B cell (primary cell): ENCODE results near the gene HYOU1. TPM values are rescaled to one million over a fixed set of nuclear protein-coding genes. Genes with fewer than 3 reads are reported as not detected.

Experiments used
- ATAC-seq: fragments of 200-7000 bp; cut with Tn5 transposase; one replicate; pipeline ENCODE4 v1.10.0; 2021; ENCODE audit warnings: low read depth, mild to moderate bottlenecking, moderate number of reproducible peaks, moderate library complexity
- CTCF ChIA-PET: fragments of 350-600 bp; sonication (Branson Sonifier 250); formaldehyde crosslinking; loops from one replicate; lab custom pipeline; 2021; ENCODE audit warnings: antibody characterized with exemption, inconsistent platforms; lab: Charles Lee
- POLR2A ChIA-PET: fragments of 350-600 bp; sonication (Branson Sonifier 250); formaldehyde crosslinking; loops from one replicate; lab custom pipeline; 2021; ENCODE audit warnings: antibody characterized with exemption; lab: Charles Lee
- DNase-seq: peaks from one replicate; pipeline ENCODE4 v3.0.0; 2013
- H2AFZ ChIP-seq: 2 replicates; pipeline ENCODE4 v1.6.1; 2012; ENCODE audit warnings: mild to moderate bottlenecking, low read depth, low read length; ENCODE audit not compliant: insufficient read depth, poor library complexity, severe bottlenecking
- H3K27ac ChIP-seq, 2 donors: 1 replicate in 1 of 2; 2 replicates in 1 of 2; pipeline ENCODE4 v1.5.1; 2012 to 2013; ENCODE audit warnings: low read length in 2 of 2, mild to moderate bottlenecking in 2 of 2, moderate library complexity in 1 of 2
- H3K27me3 ChIP-seq, 4 experiments: fragments of 200-600 bp in 1 of 4; sonication (generic) in 1 of 4; replicated peaks in 1 of 4; 1 replicate in 2 of 4; 2 replicates in 2 of 4; pipeline versions ENCODE4 v1.6.1 to v1.7.0; 2013 to 2016; ENCODE audit warnings: low read length in 3 of 4, mild to moderate bottlenecking in 2 of 4, mixed read lengths in 1 of 4, moderate library complexity in 1 of 4; ENCODE audit not compliant: insufficient read depth in 4 of 4, control insufficient read depth in 3 of 4; ENCODE audit errors: control extremely low read depth in 1 of 4
- H3K36me3 ChIP-seq, 2 experiments: replicated peaks in 1 of 2; 1 replicate in 1 of 2; 2 replicates in 1 of 2; pipeline versions ENCODE4 v1.6.1 to v1.7.1; 2013; ENCODE audit warnings: low read length in 1 of 2; ENCODE audit not compliant: insufficient read depth in 2 of 2, control insufficient read depth in 1 of 2; ENCODE audit errors: control extremely low read depth in 1 of 2, extremely low read depth in 1 of 2
- H3K4me1 ChIP-seq, 2 donors: fragments of 200-600 bp in 1 of 2; sonication (generic) in 1 of 2; 1 replicate in 1 of 2; 2 replicates in 1 of 2; pipeline versions ENCODE4 v1.5.1 to v1.6.1; 2013 to 2017; ENCODE audit warnings: low read length in 2 of 2; ENCODE audit not compliant: control insufficient read depth in 2 of 2, insufficient read depth in 2 of 2
- H3K4me2 ChIP-seq: replicated peaks from 2 replicates; pipeline ENCODE3; 2012; ENCODE audit warnings: mild to moderate bottlenecking, low read depth, low read length; ENCODE audit not compliant: poor library complexity, severe bottlenecking
- H3K4me3 ChIP-seq, 5 experiments: fragments of 200-600 bp in 1 of 5; sonication (generic) in 1 of 5; 1 replicate in 3 of 5; 2 replicates in 2 of 5; pipeline versions ENCODE4 v1.5.1 to v1.7.0; 2011 to 2016; ENCODE audit warnings: low read length in 4 of 5, mild to moderate bottlenecking in 4 of 5, low read depth in 2 of 5, control low read depth in 1 of 5, moderate library complexity in 1 of 5; ENCODE audit not compliant: insufficient read depth in 1 of 5; ENCODE audit errors: control extremely low read depth in 1 of 5, extremely low read depth in 1 of 5
- H3K79me2 ChIP-seq: fragments of 200-600 bp; sonication (generic); one replicate; pipeline ENCODE4 v1.6.0; 2016; ENCODE audit warnings: low read length; ENCODE audit not compliant: control insufficient read depth, insufficient read depth
- H3K9ac ChIP-seq: fragments of 200-600 bp; sonication (generic); 2 replicates; pipeline ENCODE4 v1.6.1; 2017; ENCODE audit warnings: mild to moderate bottlenecking, low read length, moderate library complexity
- H3K9me3 ChIP-seq, 3 donors: one replicate each; pipeline versions ENCODE4 v1.6.1 to v1.7.1; 2013; ENCODE audit warnings: low read length in 2 of 3; ENCODE audit not compliant: control insufficient read depth in 2 of 3, insufficient read depth in 1 of 3; ENCODE audit errors: control extremely low read depth in 1 of 3
- H4K20me1 ChIP-seq: 2 replicates; pipeline ENCODE4 v1.6.0; 2012; ENCODE audit warnings: mild to moderate bottlenecking, low read length; ENCODE audit not compliant: insufficient read depth, control insufficient read depth, poor library complexity, severe bottlenecking
- H3K27ac Mint-ChIP-seq: one replicate; pipeline ENCODE4 v1.8.0; 2021; ENCODE audit warnings: mixed read lengths
- H3K27me3 Mint-ChIP-seq: one replicate; pipeline ENCODE4 v1.8.0; 2021; ENCODE audit warnings: mixed read lengths
- H3K4me1 Mint-ChIP-seq: one replicate; pipeline ENCODE4 v1.8.0; 2021; ENCODE audit warnings: mixed read lengths
- H3K4me3 Mint-ChIP-seq: one replicate; pipeline ENCODE4 v1.8.0; 2021; ENCODE audit warnings: mixed read lengths
- H3K9me3 Mint-ChIP-seq: one replicate; pipeline ENCODE4 v1.8.0; 2022; ENCODE audit warnings: mixed read lengths; ENCODE audit not compliant: insufficient read depth
- EZH2 ChIP-seq: IDR thresholded peaks from 2 replicates; pipeline ENCODE4 v1.6.1; 2012; ENCODE audit warnings: borderline replicate concordance, low read depth, mild to moderate bottlenecking, moderate library complexity, low read length; ENCODE audit not compliant: insufficient read depth, poor library complexity, severe bottlenecking
- WGBS: methylation state at CpG from one replicate; pipeline ENCODE4 v1.1.5; 2013; ENCODE audit warnings: missing lambda C conversion rate; ENCODE audit not compliant: insufficient coverage; 5-methylcytosine and 5-hydroxymethylcytosine counted together
- intact Hi-C: fragments of 100-400 bp; cut with micrococcal nuclease; formaldehyde crosslinking; loops from one replicate; pipeline ENCODE4 v1.10.0; 2022
- polyA plus RNA-seq: library from polyadenylated mRNA; depleted of rRNA; stranded (reverse); fragments of >200 nt; gene quantifications from 2 replicates; pipeline ENCODE4 v1.2.3, GENCODE V29; 2012
- total RNA-seq, 2 donors: library from RNA; stranded (reverse); fragments of 120-200 nt in 1 of 2; gene quantifications; 1 replicate in 1 of 2; 2 replicates in 1 of 2; pipeline versions ENCODE4 v1.2.3 to v1.2.4, GENCODE V29; 2013 to 2022
- TF ChIP-seq, protein P1 (sequence below): fragments of 200-600 bp; IDR thresholded peaks from one replicate; pipeline ENCODE4 v1.8.0; 2022; ENCODE audit warnings: antibody characterized with exemption, mild to moderate bottlenecking

HYOU1 gene
- total and polyA plus RNA-seq, 2 donors (not counting 1 experiment from before 2014, with no cell fraction given): 38.5 to 48.7 TPM

DNA sequence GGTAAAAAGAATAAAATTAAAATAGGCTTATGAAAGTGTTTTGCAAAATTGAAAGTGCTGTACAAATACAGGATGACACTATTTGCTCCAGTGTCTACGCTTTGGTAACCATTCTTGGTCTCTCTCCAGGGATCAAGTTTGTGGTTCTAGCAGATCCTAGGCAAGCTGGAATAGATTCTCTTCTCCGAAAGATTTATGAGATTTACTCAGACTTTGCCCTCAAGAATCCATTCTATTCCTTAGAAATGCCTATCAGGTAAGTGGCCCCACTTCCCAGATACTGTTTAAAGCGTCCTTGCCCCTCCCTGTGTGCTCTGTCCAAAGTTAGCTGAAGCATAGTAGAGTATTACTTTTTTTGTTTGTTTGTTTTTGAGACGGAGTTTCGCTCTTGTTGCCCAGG lies 35.4 kb downstream of the HYOU1 start:
- Histone ChIP-seq H3K27ac (no peak overlapping the region), H3K36me3 (peaks cover 7 to 44% of the 10 kb centered on the region in 2 experiments), H3K79me2 (peaks cover 60% of the 10 kb centered on the region), H2AFZ (no peak overlapping the region), H3K9ac (no peak overlapping the region), H3K4me2 (no peak overlapping the region), H3K27me3 (no peaks in the 10 kb centered on the region), H3K4me3 (no peak overlapping the region), H3K9me3 (no peaks in the 10 kb centered on the region), H3K4me1 (peaks cover 21 to 24% of the 10 kb centered on the region in 2 donors), H4K20me1 (peaks cover 10% of the 10 kb centered on the region)
- CTCF ChIA-PET: no interaction called here
- peaks cover 34% of the 10 kb centered on the region for H3K4me1 Mint-ChIP-seq
- intact Hi-C loops: no loop called here
- TF ChIP-seq, protein P1, sequence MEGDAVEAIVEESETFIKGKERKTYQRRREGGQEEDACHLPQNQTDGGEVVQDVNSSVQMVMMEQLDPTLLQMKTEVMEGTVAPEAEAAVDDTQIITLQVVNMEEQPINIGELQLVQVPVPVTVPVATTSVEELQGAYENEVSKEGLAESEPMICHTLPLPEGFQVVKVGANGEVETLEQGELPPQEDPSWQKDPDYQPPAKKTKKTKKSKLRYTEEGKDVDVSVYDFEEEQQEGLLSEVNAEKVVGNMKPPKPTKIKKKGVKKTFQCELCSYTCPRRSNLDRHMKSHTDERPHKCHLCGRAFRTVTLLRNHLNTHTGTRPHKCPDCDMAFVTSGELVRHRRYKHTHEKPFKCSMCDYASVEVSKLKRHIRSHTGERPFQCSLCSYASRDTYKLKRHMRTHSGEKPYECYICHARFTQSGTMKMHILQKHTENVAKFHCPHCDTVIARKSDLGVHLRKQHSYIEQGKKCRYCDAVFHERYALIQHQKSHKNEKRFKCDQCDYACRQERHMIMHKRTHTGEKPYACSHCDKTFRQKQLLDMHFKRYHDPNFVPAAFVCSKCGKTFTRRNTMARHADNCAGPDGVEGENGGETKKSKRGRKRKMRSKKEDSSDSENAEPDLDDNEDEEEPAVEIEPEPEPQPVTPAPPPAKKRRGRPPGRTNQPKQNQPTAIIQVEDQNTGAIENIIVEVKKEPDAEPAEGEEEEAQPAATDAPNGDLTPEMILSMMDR: no peak
- no peak for TF ChIP-seq EZH2
- H3K4me3 Mint-ChIP-seq: no peak overlapping the region
- no peaks in the 10 kb centered on the region for H3K9me3 Mint-ChIP-seq
- ATAC-seq: no peak
- WGBS: 92% methylated on average over 3 of the region's 5 CpGs
- H3K27ac Mint-ChIP-seq: no peak overlapping the region
- POLR2A ChIA-PET: no interaction called here
- H3K27me3 Mint-ChIP-seq: no peaks in the 10 kb centered on the region
- no peak for DNase-seq

DNA sequence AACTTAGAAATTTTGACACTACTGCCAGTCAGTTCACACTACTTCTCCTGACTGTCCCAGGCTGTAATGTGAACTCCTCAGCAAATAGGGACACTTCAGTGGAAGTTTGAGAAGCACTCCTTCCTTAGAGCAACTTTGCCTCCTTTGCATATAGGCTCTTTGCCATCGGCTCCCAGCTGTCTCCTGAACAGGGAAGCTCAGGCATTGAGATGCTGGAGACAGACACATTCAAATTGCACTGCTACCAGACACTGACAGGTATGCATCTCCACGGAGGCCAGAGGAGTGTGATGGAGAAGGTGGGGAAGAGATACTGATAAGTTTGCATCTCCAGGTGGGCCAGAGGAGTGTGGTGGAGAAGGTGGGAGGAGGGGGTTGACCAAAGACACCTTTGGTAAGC lies 37.0 kb downstream of the HYOU1 start:
- TF ChIP-seq, protein P1: no peak
- TF ChIP-seq EZH2: no peak
- WGBS: 66% methylated on average over 2 of the region's 2 CpGs
- H3K27me3 Mint-ChIP-seq: no peaks in the 10 kb centered on the region
- H3K4me1 ChIP-seq: peaks cover 27 to 34% of the 10 kb centered on the region in 2 donors
- H2AFZ ChIP-seq: no peak overlapping the region
- peaks cover 46% of the 10 kb centered on the region for H3K4me1 Mint-ChIP-seq
- H3K79me2 ChIP-seq: peaks cover 66% of the 10 kb centered on the region
- peak overlapping the region; percentile 77 for H3K4me2 ChIP-seq
- no peaks in the 10 kb centered on the region for H3K9me3 Mint-ChIP-seq
- peak overlapping the region; percentile 91 for H3K9ac ChIP-seq
- intact Hi-C loops: loop anchor here (5.0 kb wide), 2 partner anchors 187 to 228 kb away; partner anchors contain the start of genes CBL and DDX6
- H3K4me3 Mint-ChIP-seq: peak overlapping the region; percentile 100
- H3K9me3 ChIP-seq: no peaks in the 10 kb centered on the region
- ATAC-seq (no peak), DNase-seq (no peak)
- no peak overlapping the region for H3K4me3 ChIP-seq
- POLR2A ChIA-PET: interaction anchor here (0.8 to 1.5 kb wide), 2 partner anchors 10 to 36 kb away, joined by 3 to 5 read pairs; partner anchors contain the start of gene SLC37A4
- CTCF ChIA-PET: interaction anchor here (0.7 to 3.0 kb wide), 2 partner anchors 11 to 40 kb away, joined by 4 to 14 read pairs; partner anchors contain the start of gene SLC37A4
- H3K27ac ChIP-seq: peak overlapping the region in 1 of 2 donors; percentile 92
- H4K20me1 ChIP-seq: peaks cover 16% of the 10 kb centered on the region
- peak overlapping the region; percentile 100 for H3K27ac Mint-ChIP-seq
- H3K27me3 ChIP-seq: no peaks in the 10 kb centered on the region
- H3K36me3 ChIP-seq: peaks cover 7 to 55% of the 10 kb centered on the region in 2 experiments
